ENCODE data around the gene DLGAP1. TPM values are rescaled to one million over a fixed set of nuclear protein-coding genes. Genes with fewer than 3 reads are reported as not detected.

Gene DLGAP1
- total and polyA plus RNA-seq, 2 of the 8 experiments (the other 6 are each of a cell fraction or from before 2014, with no cell fraction given), result 11.8 to 16.9 TPM

- no peaks in the 10 kb centered on the region for H3K23me2 ChIP-seq (ENCODE audit: low read depth, low read length)
- peaks cover 4 to 7% (median 7%) of the 10 kb centered on the region in 4 experiments; a peak in 5 of 7 replicates for H3K4me1 ChIP-seq (replicated peaks in 1 of 4; ENCODE audit: control insufficient read depth in 3 of 4, insufficient read depth in 4 of 4, low read length in 3 of 4)
- no peak overlapping the region for H3K56ac ChIP-seq (replicated peaks; ENCODE audit: insufficient read length, low read depth, low read length)
- H3K9ac ChIP-seq (replicated peaks in 1 of 4; ENCODE audit: extremely low read depth in 1 of 4, low read depth in 3 of 4, low read length in 3 of 4), result no peak overlapping the region
- H3K18ac ChIP-seq (ENCODE audit: extremely low read depth, low read length), result no peak overlapping the region
- peak overlapping the region; percentile 97; the same call in 1 of the 2 replicates for H2BK15ac ChIP-seq (ENCODE audit: low read length)
- H3K14ac ChIP-seq (ENCODE audit: insufficient read length), result no peak overlapping the region
- H2BK5ac ChIP-seq (ENCODE audit: low read depth, low read length), result 0 out of 2 replicates have a peak overlapping the region, but pooled peaks have one; percentile 62
- no peak overlapping the region for H2AFZ ChIP-seq (ENCODE audit: low read length)
- H4K8ac ChIP-seq (ENCODE audit: extremely low read depth, insufficient read depth, low read length), result no peak overlapping the region
- H3K4me3 ChIP-seq (ENCODE audit: extremely low read depth in 1 of 4, insufficient read depth in 2 of 4, low read depth in 3 of 4, low read length in 4 of 4), result no peak overlapping the region
- no peak for DNase-seq (ENCODE audit: low read depth in 1 of 2, low spot score in 2 of 2)
- 92% methylated on average over 5 of the region's 5 CpGs; no CpG with 5 or more reads in 1 of the 2 experiments for WGBS, 2 experiments (ENCODE audit: extremely low coverage in 1 of 2, insufficient coverage in 1 of 2, insufficient read length in 1 of 2, insufficient replicate concordance in 2 of 2, low coverage in 1 of 2, low lambda C conversion rate in 2 of 2, missing lambda C conversion rate in 1 of 2)
- 0 out of 2 replicates have a peak overlapping the region, but pooled peaks have one; percentile 90 for H2BK12ac ChIP-seq (ENCODE audit: low read depth, low read length)
- FAIRE-seq, result no peak
- peak overlapping the region; percentile 97; the same call in 1 of the 2 replicates for H2AK5ac ChIP-seq (ENCODE audit: low read depth, low read length)
- H3K27me3 ChIP-seq (replicated peaks in 1 of 4; ENCODE audit: control insufficient read depth in 3 of 4, extremely low read depth in 1 of 4, insufficient read depth in 3 of 4, low read length in 3 of 4), result no peaks in the 10 kb centered on the region
- H3K4ac ChIP-seq (replicated peaks; ENCODE audit: insufficient read length, low read depth, low read length), result no peak overlapping the region
- H4K20me1 ChIP-seq (replicated peaks in 1 of 2; ENCODE audit: control insufficient read depth in 1 of 2, insufficient read depth in 2 of 2, low read length in 2 of 2), result no peaks in the 10 kb centered on the region
- H4K91ac ChIP-seq (replicated peaks; ENCODE audit: insufficient read length, low read length), result no peak overlapping the region
- no peak overlapping the region for H4K5ac ChIP-seq (ENCODE audit: insufficient read length, low read depth, low read length)
- no peaks in the 10 kb centered on the region for H3K79me2 ChIP-seq (ENCODE audit: control insufficient read depth in 1 of 2, insufficient read depth in 2 of 2, low read length in 2 of 2)
- H3K4me2 ChIP-seq (ENCODE audit: insufficient read depth in 1 of 2, low read depth in 2 of 2, low read length in 2 of 2), result no peak overlapping the region
- 0 out of 2 replicates have a peak overlapping the region, but pooled peaks have one; percentile 11 for H2BK20ac ChIP-seq (ENCODE audit: low read length)
- no peak for TF ChIP-seq SP1 (IDR thresholded peaks at IDR 0.05; ENCODE audit: low read depth, low read length)
- TF ChIP-seq JUN (IDR thresholded peaks at IDR 0.05; ENCODE audit: low read depth, low read length), result no peak
- no peak for TF ChIP-seq RAD21 (IDR thresholded peaks at IDR 0.05 in 1 of 2, conservative IDR thresholded peaks at IDR 0.05 in 1 of 2; ENCODE audit: low read depth in 2 of 2, low read length in 2 of 2)
- no peak for TF ChIP-seq SP4 (IDR thresholded peaks at IDR 0.05; ENCODE audit: low read length)
- no peak for TF ChIP-seq BCL11A (IDR thresholded peaks at IDR 0.05; ENCODE audit: low read depth in 2 of 2, low read length in 2 of 2)
- no peak for TF ChIP-seq KDM5A (IDR thresholded peaks at IDR 0.05; ENCODE audit: low read length)
- CTCF ChIA-PET (ENCODE audit: partially characterized antibody), result interaction anchor here (1.1 to 4.4 kb wide), 4 partner anchors 14 to 880 kb away, joined by 3 to 23 read pairs (median 4); no protein-coding TSS in a partner anchor
- peaks cover 0 to 4% (median 0%) of the 10 kb centered on the region in 4 experiments; a peak in 1 of 8 replicates for H3K36me3 ChIP-seq (ENCODE audit: control insufficient read depth in 2 of 4, insufficient read depth in 4 of 4, low read length in 3 of 4)
- H2BK120ac ChIP-seq (replicated peaks; ENCODE audit: low read depth, low read length), result no peak overlapping the region
- no peak overlapping the region for H3K23ac ChIP-seq (ENCODE audit: insufficient read length)
- POLR2A ChIA-PET (ENCODE audit: partially characterized antibody), result no interaction called here
- no peaks in the 10 kb centered on the region; a peak in 1 of 4 replicates for H3K9me3 ChIP-seq (ENCODE audit: insufficient read depth in 2 of 2, low read depth in 1 of 2, low read length in 1 of 2)
- no peaks in the 10 kb centered on the region; the same call in 1 of the 2 replicates for H3K79me1 ChIP-seq (ENCODE audit: low read depth, low read length)
- no peak overlapping the region for H3K27ac ChIP-seq (ENCODE audit: low read depth, low read length)
Observed at GRCh38 chr18:4142876-4143275, 312.2 kb downstream of the DLGAP1 start.
